ENCODE results near the gene VPS37D.
"Not testable (repeated sequence)": the region's sequence is repeated elsewhere in the genome, so short reads cannot be mapped to it uniquely, and the experiment has no call there.

DNA sequence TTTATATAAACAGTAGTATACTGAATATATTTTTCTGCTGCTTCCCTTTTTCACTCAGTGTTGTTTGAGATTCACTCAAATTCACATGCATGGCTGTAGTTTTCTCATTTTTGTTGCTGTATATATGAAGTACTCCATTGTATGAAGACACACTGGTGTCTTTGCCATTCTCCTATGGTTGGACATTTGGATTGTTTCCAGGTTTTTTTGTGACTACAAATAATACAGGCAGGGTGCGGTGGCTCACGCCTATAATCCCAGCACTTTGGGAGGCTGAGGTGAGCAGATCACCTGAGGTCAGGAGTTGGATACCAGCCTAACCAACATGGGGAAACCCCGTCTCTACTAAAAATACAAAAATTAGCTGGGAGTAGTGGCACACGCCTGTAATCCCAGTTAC lies 7.0 kb upstream of the VPS37D start:
- TF ChIP-seq, protein P1, sequence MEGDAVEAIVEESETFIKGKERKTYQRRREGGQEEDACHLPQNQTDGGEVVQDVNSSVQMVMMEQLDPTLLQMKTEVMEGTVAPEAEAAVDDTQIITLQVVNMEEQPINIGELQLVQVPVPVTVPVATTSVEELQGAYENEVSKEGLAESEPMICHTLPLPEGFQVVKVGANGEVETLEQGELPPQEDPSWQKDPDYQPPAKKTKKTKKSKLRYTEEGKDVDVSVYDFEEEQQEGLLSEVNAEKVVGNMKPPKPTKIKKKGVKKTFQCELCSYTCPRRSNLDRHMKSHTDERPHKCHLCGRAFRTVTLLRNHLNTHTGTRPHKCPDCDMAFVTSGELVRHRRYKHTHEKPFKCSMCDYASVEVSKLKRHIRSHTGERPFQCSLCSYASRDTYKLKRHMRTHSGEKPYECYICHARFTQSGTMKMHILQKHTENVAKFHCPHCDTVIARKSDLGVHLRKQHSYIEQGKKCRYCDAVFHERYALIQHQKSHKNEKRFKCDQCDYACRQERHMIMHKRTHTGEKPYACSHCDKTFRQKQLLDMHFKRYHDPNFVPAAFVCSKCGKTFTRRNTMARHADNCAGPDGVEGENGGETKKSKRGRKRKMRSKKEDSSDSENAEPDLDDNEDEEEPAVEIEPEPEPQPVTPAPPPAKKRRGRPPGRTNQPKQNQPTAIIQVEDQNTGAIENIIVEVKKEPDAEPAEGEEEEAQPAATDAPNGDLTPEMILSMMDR (IDR thresholded peaks at IDR 0.05): not testable (repeated sequence)
- not testable (repeated sequence) for TF ChIP-seq POLR2A (IDR thresholded peaks at IDR 0.05)
